ENCODE measurements around the gene EDAR.

- TF ChIP-seq YY1 (IDR thresholded peaks at IDR 0.05; ENCODE audit: low read depth) (no peak), CTCF (IDR thresholded peaks at IDR 0.05) (no peak), EZH2phosphoT487 (IDR thresholded peaks at IDR 0.05; ENCODE audit: borderline replicate concordance, low read depth) (no peak), TEAD4 (IDR thresholded peaks at IDR 0.05; ENCODE audit: borderline replicate concordance, insufficient read depth) (no peak), NRF1 (IDR thresholded peaks at IDR 0.05; ENCODE audit: low read depth, low read length) (no peak), USF2 (IDR thresholded peaks at IDR 0.05; ENCODE audit: borderline replicate concordance, low read depth, low read length) (no peak), NFIC (IDR thresholded peaks at IDR 0.05; ENCODE audit: borderline replicate concordance) (no peak), TAF1 (IDR thresholded peaks at IDR 0.05; ENCODE audit: borderline replicate concordance, low read depth, low read length) (no peak), EP300 (IDR thresholded peaks at IDR 0.05; ENCODE audit: borderline replicate concordance in 1 of 2, low read depth in 1 of 2, low read length in 1 of 2) (no peak)
- TF ChIP-seq, protein P1, sequence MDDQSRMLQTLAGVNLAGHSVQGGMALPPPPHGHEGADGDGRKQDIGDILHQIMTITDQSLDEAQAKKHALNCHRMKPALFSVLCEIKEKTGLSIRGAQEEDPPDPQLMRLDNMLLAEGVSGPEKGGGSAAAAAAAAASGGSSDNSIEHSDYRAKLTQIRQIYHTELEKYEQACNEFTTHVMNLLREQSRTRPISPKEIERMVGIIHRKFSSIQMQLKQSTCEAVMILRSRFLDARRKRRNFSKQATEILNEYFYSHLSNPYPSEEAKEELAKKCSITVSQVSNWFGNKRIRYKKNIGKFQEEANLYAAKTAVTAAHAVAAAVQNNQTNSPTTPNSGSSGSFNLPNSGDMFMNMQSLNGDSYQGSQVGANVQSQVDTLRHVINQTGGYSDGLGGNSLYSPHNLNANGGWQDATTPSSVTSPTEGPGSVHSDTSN (IDR thresholded peaks at IDR 0.05): no peak
Measured at GRCh38 chr2:108854484-108854883, 134.5 kb downstream of the EDAR start.
